Vagina (tissue), 2 donors: ENCODE results near the gene ERVH48-1. TPM values are rescaled to one million over a fixed set of nuclear protein-coding genes. Genes with fewer than 3 reads are reported as not detected.

Experiments
- DNase-seq, 2 donors: peaks; one replicate each; pipeline ENCODE4 v3.0.0-alpha.2; 2017; ENCODE audit errors: extremely low spot score in 2 of 2
- H3K27ac ChIP-seq: fragments of 200-600 bp; sonication (generic); one replicate; pipeline ENCODE4 v1.5.1; 2019
- H3K27me3 ChIP-seq: fragments of 200-600 bp; sonication (generic); one replicate; pipeline ENCODE4 v1.5.1; 2019
- H3K36me3 ChIP-seq, 2 donors: fragments of 200-600 bp; sonication (generic); one replicate each; pipeline ENCODE4 v1.5.1; 2017 to 2019
- H3K4me1 ChIP-seq: fragments of 200-600 bp; sonication (generic); one replicate; pipeline ENCODE4 v1.5.1; 2019
- H3K4me3 ChIP-seq, 2 donors: fragments of 200-600 bp; sonication (generic); 1 replicate in 1 of 2; 2 replicates in 1 of 2; pipeline ENCODE4 v1.5.1; 2016 to 2019
- H3K9me3 ChIP-seq: fragments of 200-600 bp; sonication (generic); one replicate; pipeline ENCODE4 v1.5.1; 2019
- CTCF ChIP-seq, 3 experiments: fragments of 450-650 bp in 2 of 3; fragments of 200-600 bp in 1 of 3; sonication (generic) in 1 of 3; IDR thresholded peaks; one replicate each; pipeline ENCODE4 v1.5.1; 2017 to 2019; ENCODE audit warnings: antibody characterized with exemption in 3 of 3, mild to moderate bottlenecking in 2 of 3, moderate library complexity in 2 of 3
- POLR2A ChIP-seq, 2 donors: fragments of 450-650 bp; IDR thresholded peaks; one replicate each; pipeline ENCODE4 v1.6.1; 2017; ENCODE audit warnings: antibody characterized with exemption in 2 of 2, mild to moderate bottlenecking in 2 of 2, moderate library complexity in 2 of 2
- POLR2AphosphoS5 ChIP-seq, 2 donors: sonication (generic); formaldehyde crosslinking; IDR thresholded peaks; one replicate each; pipeline ENCODE4 v1.9.0; 2017; ENCODE audit warnings: antibody characterized with exemption in 2 of 2, mild to moderate bottlenecking in 2 of 2, low read depth in 1 of 2; ENCODE audit not compliant: insufficient read depth in 1 of 2
- intact Hi-C: fragments of 100-400 bp; cut with DNase I; formaldehyde crosslinking; loops from one replicate; pipeline ENCODE4 v1.15.1; 2023
- total RNA-seq: library from RNA; depleted of rRNA; stranded (reverse); fragments of >200 nt; gene quantifications from one replicate; pipeline ENCODE4 v1.2.3, GENCODE V29; 2016

The ERVH48-1 gene
- total RNA-seq, 1 donor from 2014 or later: not detected

- DNase-seq: no peak
- H3K9me3 ChIP-seq: no peaks in the 10 kb centered on the region
- H3K27me3 ChIP-seq: no peaks in the 10 kb centered on the region
- H3K27ac ChIP-seq: no peak overlapping the region
- TF ChIP-seq POLR2AphosphoS5 (IDR thresholded peaks at IDR 0.05; ENCODE audit: insufficient read depth in 1 of 2, low read depth in 1 of 2) (no peak), POLR2A (IDR thresholded peaks at IDR 0.05) (no peak), CTCF (IDR thresholded peaks at IDR 0.05) (no peak)
- intact Hi-C loops: no loop called here
- no peak overlapping the region for H3K4me3 ChIP-seq
- H3K36me3 ChIP-seq: peaks cover 0 to 65% of the 10 kb centered on the region in 2 donors
- H3K4me1 ChIP-seq: no peaks in the 10 kb centered on the region
These were observed 20.2 kb downstream of the ERVH48-1 start for GRCh38 chr21:42905195-42905594.

- Histone ChIP-seq H3K27me3 (no peaks in the 10 kb centered on the region), H3K4me1 (no peaks in the 10 kb centered on the region), H3K9me3 (no peaks in the 10 kb centered on the region), H3K4me3 (no peak overlapping the region), H3K36me3 (peaks cover 0 to 66% of the 10 kb centered on the region in 2 donors), H3K27ac (no peak overlapping the region)
- TF ChIP-seq CTCF (IDR thresholded peaks at IDR 0.05): no peak
- TF ChIP-seq POLR2A (IDR thresholded peaks at IDR 0.05): no peak
- no peak for TF ChIP-seq POLR2AphosphoS5 (IDR thresholded peaks at IDR 0.05; ENCODE audit: insufficient read depth in 1 of 2, low read depth in 1 of 2)
- DNase-seq: no peak
- intact Hi-C loops: no loop called here
These were observed 21.6 kb downstream of the ERVH48-1 start for GRCh38 chr21:42903817-42904216.

- Histone ChIP-seq H3K4me1 (peaks cover under 1% of the 10 kb centered on the region), H3K27ac (no peak overlapping the region), H3K9me3 (no peaks in the 10 kb centered on the region), H3K36me3 (peaks cover 0 to 74% of the 10 kb centered on the region in 2 donors), H3K27me3 (no peaks in the 10 kb centered on the region), H3K4me3 (no peak overlapping the region)
- DNase-seq: no peak
- intact Hi-C loops: no loop called here
- TF ChIP-seq CTCF (IDR thresholded peaks at IDR 0.05) (no peak), POLR2A (IDR thresholded peaks at IDR 0.05) (no peak), POLR2AphosphoS5 (IDR thresholded peaks at IDR 0.05; ENCODE audit: insufficient read depth in 1 of 2, low read depth in 1 of 2) (no peak)
These were observed 25.0 kb downstream of the ERVH48-1 start for GRCh38 chr21:42900446-42900845.

- no peaks in the 10 kb centered on the region for H3K9me3 ChIP-seq
- H3K4me3 ChIP-seq: peak within 1 kb of the TSS; percentile 68 to 76
- TF ChIP-seq POLR2AphosphoS5 (IDR thresholded peaks at IDR 0.05; ENCODE audit: insufficient read depth in 1 of 2, low read depth in 1 of 2): peak; percentile 91 to 98
- TF ChIP-seq CTCF (IDR thresholded peaks at IDR 0.05): peak in 2 of 3 experiments; percentile 9 to 25
- peak; percentile 69 to 80 for TF ChIP-seq POLR2A (IDR thresholded peaks at IDR 0.05)
- intact Hi-C loops: no loop called here
- H3K4me1 ChIP-seq: peaks cover 16% of the 10 kb centered on the region
- H3K27ac ChIP-seq: peak within 1 kb of the TSS; percentile 93
- DNase-seq: peak; percentile 99 to 100
- no peaks in the 10 kb centered on the region for H3K27me3 ChIP-seq
- peaks cover 0 to 18% of the 10 kb centered on the region in 2 donors for H3K36me3 ChIP-seq
These were observed 32.3 kb downstream of the ERVH48-1 start, which contains the start of gene NDUFV3 for GRCh38 chr21:42892931-42893755. Gene NDUFV3, plus strand, starts transcription at chr21:42893309. Its CDS starts 25 bp downstream, at chr21:42893334.

GRCh38 chr21:42892582-42892930 is 32.9 kb downstream of the ERVH48-1 start:
- Histone ChIP-seq H3K27ac (peak overlapping the region; percentile 93), H3K9me3 (no peaks in the 10 kb centered on the region), H3K4me1 (peaks cover 16% of the 10 kb centered on the region), H3K4me3 (peak overlapping the region; percentile 68 to 76), H3K36me3 (peaks cover 0 to 12% of the 10 kb centered on the region in 2 donors), H3K27me3 (no peaks in the 10 kb centered on the region)
- DNase-seq: no peak
- TF ChIP-seq CTCF (IDR thresholded peaks at IDR 0.05): no peak
- TF ChIP-seq POLR2AphosphoS5 (IDR thresholded peaks at IDR 0.05; ENCODE audit: insufficient read depth in 1 of 2, low read depth in 1 of 2): no peak
- TF ChIP-seq POLR2A (IDR thresholded peaks at IDR 0.05): no peak
- intact Hi-C loops: no loop called here
